CD4-positive, alpha-beta T cell treated with Interleukin-21 for 1 hour (primary cell): ENCODE results near the gene SH3BP5L.

Experiments
- DNase-seq: peaks from one replicate; pipeline ENCODE4 v3.0.0-alpha.2; 2020

The SH3BP5L gene

GRCh38 chr1:248825136-248825535 is 579 bp downstream of the SH3BP5L start:
- no peak for DNase-seq

GRCh38 chr1:248824701-248825100 is 1.0 kb downstream of the SH3BP5L start:
- no peak for DNase-seq

GRCh38 chr1:248824301-248824700 is 1.4 kb downstream of the SH3BP5L start:
- DNase-seq, result no peak

- DNase-seq, result no peak
These were observed 2.2 kb downstream of the SH3BP5L start for GRCh38 chr1:248823517-248824001.

- no peak for DNase-seq
These were observed 3.3 kb downstream of the SH3BP5L start for GRCh38 chr1:248822148-248823032.

- no peak for DNase-seq
These were observed 4.1 kb downstream of the SH3BP5L start for GRCh38 chr1:248821641-248822040.

GRCh38 chr1:248821101-248821500 is 4.6 kb downstream of the SH3BP5L start:
- no peak for DNase-seq

GRCh38 chr1:248820041-248820585 is 5.6 kb downstream of the SH3BP5L start:
- no peak for DNase-seq

- DNase-seq, result no peak
These were observed 7.0 kb downstream of the SH3BP5L start for GRCh38 chr1:248818505-248819374.

GRCh38 chr1:248817065-248817464 is 8.7 kb downstream of the SH3BP5L start:
- no peak for DNase-seq

GRCh38 chr1:248816042-248816851 is 9.5 kb downstream of the SH3BP5L start:
- DNase-seq, result no peak

GRCh38 chr1:248815407-248816034 is 10.2 kb downstream of the SH3BP5L start:
- no peak for DNase-seq

GRCh38 chr1:248814351-248814750 is 11.4 kb downstream of the SH3BP5L start:
- DNase-seq, result no peak

- no peak for DNase-seq
These were observed 12.2 kb downstream of the SH3BP5L start for GRCh38 chr1:248813546-248813945.

- no peak for DNase-seq
These were observed 12.8 kb downstream of the SH3BP5L start for GRCh38 chr1:248812736-248813425.

GRCh38 chr1:248811514-248812490 is 13.9 kb downstream of the SH3BP5L start:
- DNase-seq, result no peak

- DNase-seq, result no peak
These were observed 14.8 kb downstream of the SH3BP5L start for GRCh38 chr1:248810727-248811513.

GRCh38 chr1:248810000-248810726 is 15.6 kb downstream of the SH3BP5L start:
- DNase-seq, result no peak
